ENCODE results near the gene CYTH3.

CYTH3 gene

GRCh38 chr7:6259257-6259656 is 13.2 kb downstream of the CYTH3 start:
- Histone ChIP-seq H3K4me1 (ENCODE audit: control insufficient read depth in 1 of 2, insufficient read depth in 2 of 2, low read length in 2 of 2) (peaks cover 42 to 57% of the 10 kb centered on the region in 2 donors), H3K4me3 (ENCODE audit: low read depth in 1 of 2, low read length in 2 of 2) (no peak overlapping the region)

GRCh38 chr7:6258440-6259182 is 13.8 kb downstream of the CYTH3 start:
- Histone ChIP-seq H3K36me3 (ENCODE audit: control insufficient read depth in 1 of 2, insufficient read depth in 2 of 2, low read length in 2 of 2) (no peaks in the 10 kb centered on the region), H3K4me3 (ENCODE audit: low read depth in 1 of 2, low read length in 2 of 2) (no peak overlapping the region), H3K4me1 (ENCODE audit: control insufficient read depth in 1 of 2, insufficient read depth in 2 of 2, low read length in 2 of 2) (peaks cover 42 to 57% of the 10 kb centered on the region in 2 donors), H3K27me3 (ENCODE audit: control insufficient read depth in 1 of 2, insufficient read depth in 2 of 2, low read length in 2 of 2) (no peaks in the 10 kb centered on the region), H3K9ac (ENCODE audit: low read depth in 1 of 2, low read length in 2 of 2) (no peak overlapping the region), H3K27ac (ENCODE audit: low read depth, low read length) (no peak overlapping the region), H3K9me3 (ENCODE audit: control insufficient read depth in 1 of 2, low read length in 2 of 2) (no peaks in the 10 kb centered on the region)

More at GRCh38 chr7:6259257-6259656, 13.2 kb downstream of the CYTH3 start:
- H3K27ac ChIP-seq (ENCODE audit: low read depth, low read length) = no peak overlapping the region
- H3K27me3 ChIP-seq (ENCODE audit: control insufficient read depth in 1 of 2, insufficient read depth in 2 of 2, low read length in 2 of 2) = no peaks in the 10 kb centered on the region
- no peaks in the 10 kb centered on the region for H3K9me3 ChIP-seq (ENCODE audit: control insufficient read depth in 1 of 2, low read length in 2 of 2)
- no peaks in the 10 kb centered on the region for H3K36me3 ChIP-seq (ENCODE audit: control insufficient read depth in 1 of 2, insufficient read depth in 2 of 2, low read length in 2 of 2)
- no peak overlapping the region for H3K9ac ChIP-seq (ENCODE audit: low read depth in 1 of 2, low read length in 2 of 2)

- peaks cover 42 to 57% of the 10 kb centered on the region in 2 donors for H3K4me1 ChIP-seq (ENCODE audit: control insufficient read depth in 1 of 2, insufficient read depth in 2 of 2, low read length in 2 of 2)
- H3K9ac ChIP-seq (ENCODE audit: low read depth in 1 of 2, low read length in 2 of 2) = no peak overlapping the region
- no peaks in the 10 kb centered on the region for H3K9me3 ChIP-seq (ENCODE audit: control insufficient read depth in 1 of 2, low read length in 2 of 2)
- H3K27me3 ChIP-seq (ENCODE audit: control insufficient read depth in 1 of 2, insufficient read depth in 2 of 2, low read length in 2 of 2) = no peaks in the 10 kb centered on the region
- no peaks in the 10 kb centered on the region for H3K36me3 ChIP-seq (ENCODE audit: control insufficient read depth in 1 of 2, insufficient read depth in 2 of 2, low read length in 2 of 2)
- no peak overlapping the region for H3K4me3 ChIP-seq (ENCODE audit: low read depth in 1 of 2, low read length in 2 of 2)
- no peak overlapping the region for H3K27ac ChIP-seq (ENCODE audit: low read depth, low read length)
These were observed 14.7 kb downstream of the CYTH3 start for GRCh38 chr7:6257675-6258074.

GRCh38 chr7:6256677-6257535 is 15.5 kb downstream of the CYTH3 start:
- Histone ChIP-seq H3K9me3 (ENCODE audit: control insufficient read depth in 1 of 2, low read length in 2 of 2) (no peaks in the 10 kb centered on the region), H3K4me1 (ENCODE audit: control insufficient read depth in 1 of 2, insufficient read depth in 2 of 2, low read length in 2 of 2) (peaks cover 42 to 53% of the 10 kb centered on the region in 2 donors), H3K36me3 (ENCODE audit: control insufficient read depth in 1 of 2, insufficient read depth in 2 of 2, low read length in 2 of 2) (no peaks in the 10 kb centered on the region), H3K27me3 (ENCODE audit: control insufficient read depth in 1 of 2, insufficient read depth in 2 of 2, low read length in 2 of 2) (no peaks in the 10 kb centered on the region), H3K4me3 (ENCODE audit: low read depth in 1 of 2, low read length in 2 of 2) (no peak overlapping the region), H3K9ac (ENCODE audit: low read depth in 1 of 2, low read length in 2 of 2) (no peak overlapping the region), H3K27ac (ENCODE audit: low read depth, low read length) (peak overlapping the region; percentile 34)

GRCh38 chr7:6256109-6256483 is 16.3 kb downstream of the CYTH3 start:
- Histone ChIP-seq H3K9ac (ENCODE audit: low read depth in 1 of 2, low read length in 2 of 2) (no peak overlapping the region), H3K4me3 (ENCODE audit: low read depth in 1 of 2, low read length in 2 of 2) (no peak overlapping the region), H3K4me1 (ENCODE audit: control insufficient read depth in 1 of 2, insufficient read depth in 2 of 2, low read length in 2 of 2) (peaks cover 42 to 52% of the 10 kb centered on the region in 2 donors), H3K9me3 (ENCODE audit: control insufficient read depth in 1 of 2, low read length in 2 of 2) (no peaks in the 10 kb centered on the region), H3K36me3 (ENCODE audit: control insufficient read depth in 1 of 2, insufficient read depth in 2 of 2, low read length in 2 of 2) (no peaks in the 10 kb centered on the region), H3K27ac (ENCODE audit: low read depth, low read length) (no peak overlapping the region), H3K27me3 (ENCODE audit: control insufficient read depth in 1 of 2, insufficient read depth in 2 of 2, low read length in 2 of 2) (no peaks in the 10 kb centered on the region)

- Histone ChIP-seq H3K9ac (ENCODE audit: low read depth in 1 of 2, low read length in 2 of 2) (no peak overlapping the region), H3K9me3 (ENCODE audit: control insufficient read depth in 1 of 2, low read length in 2 of 2) (no peaks in the 10 kb centered on the region), H3K36me3 (ENCODE audit: control insufficient read depth in 1 of 2, insufficient read depth in 2 of 2, low read length in 2 of 2) (no peaks in the 10 kb centered on the region), H3K4me3 (ENCODE audit: low read depth in 1 of 2, low read length in 2 of 2) (no peak overlapping the region), H3K4me1 (ENCODE audit: control insufficient read depth in 1 of 2, insufficient read depth in 2 of 2, low read length in 2 of 2) (peaks cover 41 to 42% of the 10 kb centered on the region in 2 donors), H3K27ac (ENCODE audit: low read depth, low read length) (no peak overlapping the region), H3K27me3 (ENCODE audit: control insufficient read depth in 1 of 2, insufficient read depth in 2 of 2, low read length in 2 of 2) (no peaks in the 10 kb centered on the region)
These were observed 17.6 kb downstream of the CYTH3 start for GRCh38 chr7:6254866-6255265.

- no peak overlapping the region for H3K4me3 ChIP-seq (ENCODE audit: low read depth in 1 of 2, low read length in 2 of 2)
- no peaks in the 10 kb centered on the region for H3K27me3 ChIP-seq (ENCODE audit: control insufficient read depth in 1 of 2, insufficient read depth in 2 of 2, low read length in 2 of 2)
- H3K36me3 ChIP-seq (ENCODE audit: control insufficient read depth in 1 of 2, insufficient read depth in 2 of 2, low read length in 2 of 2) = no peaks in the 10 kb centered on the region
- peaks cover 26 to 33% of the 10 kb centered on the region in 2 donors for H3K4me1 ChIP-seq (ENCODE audit: control insufficient read depth in 1 of 2, insufficient read depth in 2 of 2, low read length in 2 of 2)
- no peaks in the 10 kb centered on the region for H3K9me3 ChIP-seq (ENCODE audit: control insufficient read depth in 1 of 2, low read length in 2 of 2)
- H3K27ac ChIP-seq (ENCODE audit: low read depth, low read length) = no peak overlapping the region
- H3K9ac ChIP-seq (ENCODE audit: low read depth in 1 of 2, low read length in 2 of 2) = no peak overlapping the region
These were observed 19.7 kb downstream of the CYTH3 start for GRCh38 chr7:6252748-6253147.

- H3K9ac ChIP-seq (ENCODE audit: low read depth in 1 of 2, low read length in 2 of 2) = no peak overlapping the region
- H3K36me3 ChIP-seq (ENCODE audit: control insufficient read depth in 1 of 2, insufficient read depth in 2 of 2, low read length in 2 of 2) = no peaks in the 10 kb centered on the region
- H3K27me3 ChIP-seq (ENCODE audit: control insufficient read depth in 1 of 2, insufficient read depth in 2 of 2, low read length in 2 of 2) = no peaks in the 10 kb centered on the region
- H3K27ac ChIP-seq (ENCODE audit: low read depth, low read length) = no peak overlapping the region
- H3K4me1 ChIP-seq (ENCODE audit: control insufficient read depth in 1 of 2, insufficient read depth in 2 of 2, low read length in 2 of 2) = peaks cover 22 to 30% of the 10 kb centered on the region in 2 donors
- H3K4me3 ChIP-seq (ENCODE audit: low read depth in 1 of 2, low read length in 2 of 2) = no peak overlapping the region
- no peaks in the 10 kb centered on the region for H3K9me3 ChIP-seq (ENCODE audit: control insufficient read depth in 1 of 2, low read length in 2 of 2)
These were observed 20.1 kb downstream of the CYTH3 start for GRCh38 chr7:6252341-6252746.

GRCh38 chr7:6251653-6252052 is 20.8 kb downstream of the CYTH3 start:
- no peaks in the 10 kb centered on the region for H3K9me3 ChIP-seq (ENCODE audit: control insufficient read depth in 1 of 2, low read length in 2 of 2)
- no peak overlapping the region for H3K9ac ChIP-seq (ENCODE audit: low read depth in 1 of 2, low read length in 2 of 2)
- H3K36me3 ChIP-seq (ENCODE audit: control insufficient read depth in 1 of 2, insufficient read depth in 2 of 2, low read length in 2 of 2) = no peaks in the 10 kb centered on the region
- H3K4me3 ChIP-seq (ENCODE audit: low read depth in 1 of 2, low read length in 2 of 2) = no peak overlapping the region
- no peaks in the 10 kb centered on the region for H3K27me3 ChIP-seq (ENCODE audit: control insufficient read depth in 1 of 2, insufficient read depth in 2 of 2, low read length in 2 of 2)
- H3K4me1 ChIP-seq (ENCODE audit: control insufficient read depth in 1 of 2, insufficient read depth in 2 of 2, low read length in 2 of 2) = peaks cover 15 to 23% of the 10 kb centered on the region in 2 donors
- H3K27ac ChIP-seq (ENCODE audit: low read depth, low read length) = no peak overlapping the region

GRCh38 chr7:6250364-6250833 is 22.0 kb downstream of the CYTH3 start:
- Histone ChIP-seq H3K4me1 (ENCODE audit: control insufficient read depth in 1 of 2, insufficient read depth in 2 of 2, low read length in 2 of 2) (peaks cover 5 to 14% of the 10 kb centered on the region in 2 donors), H3K27ac (ENCODE audit: low read depth, low read length) (no peak overlapping the region), H3K27me3 (ENCODE audit: control insufficient read depth in 1 of 2, insufficient read depth in 2 of 2, low read length in 2 of 2) (no peaks in the 10 kb centered on the region), H3K9ac (ENCODE audit: low read depth in 1 of 2, low read length in 2 of 2) (no peak overlapping the region), H3K36me3 (ENCODE audit: control insufficient read depth in 1 of 2, insufficient read depth in 2 of 2, low read length in 2 of 2) (no peaks in the 10 kb centered on the region), H3K9me3 (ENCODE audit: control insufficient read depth in 1 of 2, low read length in 2 of 2) (no peaks in the 10 kb centered on the region), H3K4me3 (ENCODE audit: low read depth in 1 of 2, low read length in 2 of 2) (no peak overlapping the region)

Data from duodenal mucosa (tissue), 2 donors.